Loucy (cell line): ENCODE results near the gene CCDC138.
"Not testable (repeated sequence)": the region's sequence is repeated elsewhere in the genome, so short reads cannot be mapped to it uniquely, and the experiment has no call there.

Experiments used
- H2AFZ ChIP-seq: fragments of 200-600 bp; sonication (generic); 2 replicates; pipeline ENCODE4 v1.6.0; 2016; ENCODE audit warnings: antibody characterized with exemption, mild to moderate bottlenecking, low read length, moderate library complexity
- H3F3A ChIP-seq: fragments of 200-600 bp; 2 replicates; pipeline ENCODE4 v1.6.0; 2016; ENCODE audit warnings: antibody characterized with exemption, low read depth, mild to moderate bottlenecking
- H3K27me3 ChIP-seq: fragments of 200-600 bp; sonication (generic); 2 replicates; pipeline ENCODE4 v1.6.1; 2014; ENCODE audit warnings: low read length, mild to moderate bottlenecking; ENCODE audit not compliant: insufficient read depth, poor library complexity, severe bottlenecking
- H3K36me3 ChIP-seq: fragments of 200-600 bp; sonication (generic); 2 replicates; pipeline ENCODE4 v1.6.1; 2016; ENCODE audit warnings: low read length; ENCODE audit not compliant: insufficient read depth
- H3K4me1 ChIP-seq: fragments of 200-600 bp; sonication (generic); 2 replicates; pipeline ENCODE4 v1.5.1; 2014; ENCODE audit warnings: low read length, mild to moderate bottlenecking; ENCODE audit not compliant: insufficient read depth, poor library complexity, severe bottlenecking
- H3K4me2 ChIP-seq: fragments of 200-600 bp; sonication (generic); 2 replicates; pipeline ENCODE4 v1.6.0; 2014; ENCODE audit warnings: antibody characterized with exemption, low read length, low read depth, mild to moderate bottlenecking; ENCODE audit not compliant: poor library complexity, severe bottlenecking
- H3K4me3 ChIP-seq: fragments of 200-600 bp; sonication (generic); 2 replicates; pipeline ENCODE4 v1.5.1; 2014; ENCODE audit warnings: low read length, mild to moderate bottlenecking, mixed read lengths; ENCODE audit not compliant: poor library complexity, severe bottlenecking
- H3K79me2 ChIP-seq: fragments of 200-600 bp; sonication (generic); 2 replicates; pipeline ENCODE4 v1.6.1; 2014; ENCODE audit warnings: low read length; ENCODE audit not compliant: insufficient read depth
- H3K9ac ChIP-seq: fragments of 200-600 bp; sonication (generic); 2 replicates; pipeline ENCODE4 v1.6.0; 2014; ENCODE audit warnings: mild to moderate bottlenecking, low read depth, low read length, moderate library complexity; ENCODE audit not compliant: poor library complexity, severe bottlenecking
- H3K9me2 ChIP-seq: fragments of 200-600 bp; sonication (generic); replicated peaks from 2 replicates; pipeline ENCODE4 v1.6.1; 2016; ENCODE audit warnings: low read depth, low read length, mixed read lengths
- H3K9me3 ChIP-seq: fragments of 200-600 bp; sonication (generic); 2 replicates; pipeline ENCODE4 v1.6.1; 2014; ENCODE audit warnings: mild to moderate bottlenecking, antibody characterized with exemption, low read length, low read depth; ENCODE audit not compliant: insufficient read depth
- H4K20me1 ChIP-seq: fragments of 200-600 bp; sonication (generic); 2 replicates; pipeline ENCODE4 v1.6.0; 2014; ENCODE audit warnings: antibody characterized with exemption, low read length, mild to moderate bottlenecking; ENCODE audit not compliant: insufficient read depth, poor library complexity, severe bottlenecking
- CTCF ChIP-seq: fragments of 200-600 bp; sonication (generic); conservative IDR thresholded peaks from 2 replicates; pipeline ENCODE4 v1.5.1; 2014; ENCODE audit warnings: mild to moderate bottlenecking, antibody characterized with exemption, low read length
- EZH2phosphoT487 ChIP-seq: fragments of 200-600 bp; IDR thresholded peaks from 2 replicates; pipeline ENCODE4 v1.6.1; 2018; ENCODE audit warnings: antibody characterized with exemption, mild to moderate bottlenecking, moderate library complexity, borderline replicate concordance

The CCDC138 gene

GRCh38 chr2:108786354-108787215, at the start of gene CCDC138:
Gene CCDC138, plus strand, starts transcription at chr2:108786771. Its CDS starts 52 bp downstream, at chr2:108786823.
- H3K9me3 ChIP-seq: no peaks in the 10 kb centered on the region
- TF ChIP-seq EZH2phosphoT487 (no peak), CTCF (no peak)

GRCh38 chr2:108757973-108758372, 28.6 kb upstream of the CCDC138 start:
- H3K27me3 ChIP-seq, H3K4me3 ChIP-seq, H3K9me3 ChIP-seq, H3K4me1 ChIP-seq, H3K9ac ChIP-seq, H4K20me1 ChIP-seq, H3F3A ChIP-seq, H3K9me2 ChIP-seq, H3K4me2 ChIP-seq, H2AFZ ChIP-seq, H3K79me2 ChIP-seq: not testable (repeated sequence)
- H3K36me3 ChIP-seq: peaks cover 18% of the 10 kb centered on the region; the same call in 1 of the 2 replicates

More at GRCh38 chr2:108786354-108787215, at the start of gene CCDC138:
- Histone ChIP-seq H3K27me3 (no peaks in the 10 kb centered on the region), H3K4me2 (peak within 1 kb of the TSS; percentile 93), H3F3A (0 out of 2 replicates have a peak, but pooled peaks cover 3% of the 10 kb centered on the region), H2AFZ (peak within 1 kb of the TSS; percentile 80), H3K9ac (peak within 1 kb of the TSS; percentile 77), H3K36me3 (peaks cover 35% of the 10 kb centered on the region), H3K79me2 (peaks cover 37% of the 10 kb centered on the region), H3K4me3 (peak within 1 kb of the TSS; percentile 83), H4K20me1 (no peaks in the 10 kb centered on the region), H3K9me2 (no peaks in the 10 kb centered on the region), H3K4me1 (peaks cover 14% of the 10 kb centered on the region)

- H3K9ac ChIP-seq, H3K9me3 ChIP-seq, H3F3A ChIP-seq, H3K79me2 ChIP-seq, H3K27me3 ChIP-seq, H4K20me1 ChIP-seq, H3K9me2 ChIP-seq, H2AFZ ChIP-seq, H3K4me3 ChIP-seq, H3K4me1 ChIP-seq, H3K4me2 ChIP-seq: not testable (repeated sequence)
- H3K36me3 ChIP-seq: peaks cover 37% of the 10 kb centered on the region; the same call in 1 of the 2 replicates
These were observed 24.0 kb upstream of the CCDC138 start for GRCh38 chr2:108762618-108763017.

GRCh38 chr2:108766671-108767070, 19.9 kb upstream of the CCDC138 start:
- H3K27me3 ChIP-seq, H3K9me2 ChIP-seq, H3K4me3 ChIP-seq, H3F3A ChIP-seq, H3K79me2 ChIP-seq, H3K4me2 ChIP-seq, H3K9ac ChIP-seq, H3K4me1 ChIP-seq, H4K20me1 ChIP-seq, H2AFZ ChIP-seq, H3K9me3 ChIP-seq: not testable (repeated sequence)
- H3K36me3 ChIP-seq: peaks cover 43% of the 10 kb centered on the region; the same call in 1 of the 2 replicates

- not testable (repeated sequence) for H3K27me3 ChIP-seq, H3K9me3 ChIP-seq, H2AFZ ChIP-seq, H3K4me3 ChIP-seq, H4K20me1 ChIP-seq, H3K79me2 ChIP-seq, H3K9ac ChIP-seq, H3K9me2 ChIP-seq, H3F3A ChIP-seq, H3K4me1 ChIP-seq
- Histone ChIP-seq H3K4me2 (peak overlapping the region; percentile 40), H3K36me3 (peaks cover 51% of the 10 kb centered on the region)
These were observed 18.7 kb upstream of the CCDC138 start for GRCh38 chr2:108767859-108768258.
